Uterus (tissue), 4 donors: ENCODE measurements around the gene GMDS. TPM values are rescaled to one million over a fixed set of nuclear protein-coding genes. Genes with fewer than 3 reads are reported as not detected.

Experiments
- DNase-seq, 2 donors: peaks; one replicate each; pipeline ENCODE4 v3.0.0-alpha.2; 2019 to 2020
- H3K27ac ChIP-seq, 2 donors: fragments of 200-600 bp; sonication (generic); 1 replicate in 1 of 2; 2 replicates in 1 of 2; pipeline ENCODE4 v1.5.1; 2016 to 2018
- H3K27me3 ChIP-seq, 2 donors: fragments of 200-600 bp; sonication (generic); one replicate each; pipeline ENCODE4 v1.5.1; 2018 to 2019; ENCODE audit warnings: control low read depth in 1 of 2
- H3K36me3 ChIP-seq, 2 donors: fragments of 200-600 bp; sonication (generic); one replicate each; pipeline ENCODE4 v1.5.1; 2019; ENCODE audit warnings: control low read depth in 1 of 2
- H3K4me1 ChIP-seq, 2 donors: fragments of 200-600 bp; sonication (generic); one replicate each; pipeline ENCODE4 v1.5.1; 2018 to 2019; ENCODE audit warnings: control low read depth in 1 of 2
- H3K4me3 ChIP-seq, 2 donors: fragments of 200-600 bp; sonication (generic); 1 replicate in 1 of 2; 2 replicates in 1 of 2; pipeline ENCODE4 v1.5.1; 2018 to 2019; ENCODE audit warnings: mild to moderate bottlenecking in 1 of 2
- H3K9me3 ChIP-seq, 2 donors: fragments of 200-600 bp; sonication (generic); one replicate each; pipeline ENCODE4 v1.5.1; 2019; ENCODE audit warnings: control low read depth in 1 of 2
- POLR2A ChIP-seq, 2 donors: fragments of 450-650 bp; IDR thresholded peaks; one replicate each; pipeline ENCODE4 v1.6.1; 2016; ENCODE audit warnings: antibody characterized with exemption in 2 of 2, mild to moderate bottlenecking in 1 of 2, moderate library complexity in 1 of 2
- intact Hi-C: fragments of 100-400 bp; cut with DNase I; formaldehyde crosslinking; loops from one replicate; pipeline ENCODE4 v1.15.1; 2023; ENCODE audit warnings: low total_unique reads
- total RNA-seq, 4 donors: library from RNA; depleted of rRNA in 3 of 4; stranded (reverse); fragments of >200 nt in 3 of 4; gene quantifications; one replicate each; pipeline versions ENCODE4 v1.1.0 to v1.2.4, GENCODE V29; 2014 to 2023
- TF ChIP-seq, protein P1 (sequence below), 4 experiments: fragments of 200-600 bp in 2 of 4; fragments of 450-650 bp in 2 of 4; sonication (generic) in 2 of 4; IDR thresholded peaks; one replicate each; pipeline ENCODE4 v1.5.1; 2016 to 2019; ENCODE audit warnings: antibody characterized with exemption in 4 of 4, mild to moderate bottlenecking in 2 of 4, moderate library complexity in 1 of 4
- donor health status: DM: yes; HTN: yes; CAD: no.

Gene GMDS
- total RNA-seq, 4 donors from 2014 or later, result 5.3 to 17.4 (median 12.9) TPM

DNA sequence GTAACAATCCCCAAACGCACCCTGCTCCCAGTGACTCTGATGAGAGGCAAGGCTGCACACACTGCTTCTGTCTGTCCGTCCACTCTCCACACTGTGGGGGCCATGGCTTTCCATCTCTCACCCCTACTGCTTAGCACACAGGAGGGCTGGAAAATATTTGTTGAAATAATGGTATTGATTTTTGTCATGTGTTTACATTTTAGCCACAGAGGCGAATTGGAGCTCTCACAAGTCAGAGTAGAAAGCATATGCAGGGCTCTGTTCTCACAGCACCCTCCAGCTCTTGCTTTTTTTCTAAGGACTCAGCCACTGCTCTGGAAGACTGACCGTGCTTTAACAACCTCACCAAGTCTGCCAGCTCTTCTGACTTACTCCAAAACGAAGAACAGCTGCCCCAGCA lies 273.8 kb downstream of the GMDS start:
- Histone ChIP-seq H3K4me3 (no peak overlapping the region), H3K36me3 (no peaks in the 10 kb centered on the region), H3K27me3 (no peaks in the 10 kb centered on the region), H3K27ac (no peak overlapping the region), H3K9me3 (no peaks in the 10 kb centered on the region), H3K4me1 (no peaks in the 10 kb centered on the region)
- TF ChIP-seq, protein P1, sequence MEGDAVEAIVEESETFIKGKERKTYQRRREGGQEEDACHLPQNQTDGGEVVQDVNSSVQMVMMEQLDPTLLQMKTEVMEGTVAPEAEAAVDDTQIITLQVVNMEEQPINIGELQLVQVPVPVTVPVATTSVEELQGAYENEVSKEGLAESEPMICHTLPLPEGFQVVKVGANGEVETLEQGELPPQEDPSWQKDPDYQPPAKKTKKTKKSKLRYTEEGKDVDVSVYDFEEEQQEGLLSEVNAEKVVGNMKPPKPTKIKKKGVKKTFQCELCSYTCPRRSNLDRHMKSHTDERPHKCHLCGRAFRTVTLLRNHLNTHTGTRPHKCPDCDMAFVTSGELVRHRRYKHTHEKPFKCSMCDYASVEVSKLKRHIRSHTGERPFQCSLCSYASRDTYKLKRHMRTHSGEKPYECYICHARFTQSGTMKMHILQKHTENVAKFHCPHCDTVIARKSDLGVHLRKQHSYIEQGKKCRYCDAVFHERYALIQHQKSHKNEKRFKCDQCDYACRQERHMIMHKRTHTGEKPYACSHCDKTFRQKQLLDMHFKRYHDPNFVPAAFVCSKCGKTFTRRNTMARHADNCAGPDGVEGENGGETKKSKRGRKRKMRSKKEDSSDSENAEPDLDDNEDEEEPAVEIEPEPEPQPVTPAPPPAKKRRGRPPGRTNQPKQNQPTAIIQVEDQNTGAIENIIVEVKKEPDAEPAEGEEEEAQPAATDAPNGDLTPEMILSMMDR (IDR thresholded peaks at IDR 0.05), result no peak
- no peak for DNase-seq
- intact Hi-C loops, result no loop called here

DNA sequence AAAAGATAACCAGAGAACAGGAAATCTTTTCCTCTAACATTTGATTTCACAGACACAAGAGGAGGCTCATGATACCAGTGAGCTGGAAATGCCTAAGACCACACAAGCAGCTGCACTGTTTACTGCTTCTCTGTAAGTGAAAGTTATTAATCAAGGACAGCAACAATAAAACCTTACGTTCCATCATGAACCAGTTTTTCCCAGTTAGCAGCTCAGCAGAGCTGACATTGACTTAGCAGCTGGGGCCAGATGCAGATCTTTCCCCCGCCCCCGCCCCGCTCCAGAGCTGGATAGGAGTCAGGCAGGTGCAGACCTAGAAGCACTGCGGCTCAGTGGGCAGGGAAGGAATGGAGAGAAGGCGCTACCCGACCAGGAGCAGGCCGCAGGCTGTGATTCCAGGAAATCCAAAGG lies 275.2 kb downstream of the GMDS start:
- TF ChIP-seq, protein P1 (IDR thresholded peaks at IDR 0.05), result no peak
- TF ChIP-seq POLR2A (IDR thresholded peaks at IDR 0.05), result no peak
- Histone ChIP-seq H3K9me3 (no peaks in the 10 kb centered on the region), H3K4me3 (no peak overlapping the region), H3K27ac (no peak overlapping the region), H3K4me1 (no peaks in the 10 kb centered on the region), H3K27me3 (no peaks in the 10 kb centered on the region), H3K36me3 (no peaks in the 10 kb centered on the region)
- intact Hi-C loops, result no loop called here
- DNase-seq, result no peak

DNA sequence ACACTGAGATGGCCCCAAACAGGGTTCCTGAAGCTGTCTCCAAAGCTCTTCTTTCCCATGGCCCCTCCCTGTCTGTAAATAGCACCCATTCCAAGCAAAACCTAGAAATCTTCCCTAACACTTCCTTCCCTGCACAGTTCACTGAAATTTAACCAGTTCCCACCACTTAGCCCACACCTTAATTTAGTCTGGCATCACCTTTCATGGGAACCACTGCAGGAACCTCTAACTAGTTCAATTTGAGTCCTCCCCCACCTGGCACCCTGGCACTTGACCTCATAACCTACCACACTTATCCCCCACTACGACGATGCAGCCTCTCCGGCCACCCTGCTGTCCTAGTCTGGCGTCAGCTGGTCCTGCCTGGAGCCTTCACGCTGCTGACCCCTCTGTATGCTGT lies 278.7 kb downstream of the GMDS start:
- no peak for TF ChIP-seq POLR2A (IDR thresholded peaks at IDR 0.05)
- TF ChIP-seq, protein P1 (IDR thresholded peaks at IDR 0.05), result no peak
- no peaks in the 10 kb centered on the region for H3K9me3 ChIP-seq
- H3K27ac ChIP-seq, result no peak overlapping the region
- DNase-seq, result no peak
- H3K27me3 ChIP-seq, result no peaks in the 10 kb centered on the region
- no peaks in the 10 kb centered on the region for H3K4me1 ChIP-seq
- no peaks in the 10 kb centered on the region for H3K36me3 ChIP-seq
- intact Hi-C loops, result no loop called here
- no peak overlapping the region for H3K4me3 ChIP-seq

DNA sequence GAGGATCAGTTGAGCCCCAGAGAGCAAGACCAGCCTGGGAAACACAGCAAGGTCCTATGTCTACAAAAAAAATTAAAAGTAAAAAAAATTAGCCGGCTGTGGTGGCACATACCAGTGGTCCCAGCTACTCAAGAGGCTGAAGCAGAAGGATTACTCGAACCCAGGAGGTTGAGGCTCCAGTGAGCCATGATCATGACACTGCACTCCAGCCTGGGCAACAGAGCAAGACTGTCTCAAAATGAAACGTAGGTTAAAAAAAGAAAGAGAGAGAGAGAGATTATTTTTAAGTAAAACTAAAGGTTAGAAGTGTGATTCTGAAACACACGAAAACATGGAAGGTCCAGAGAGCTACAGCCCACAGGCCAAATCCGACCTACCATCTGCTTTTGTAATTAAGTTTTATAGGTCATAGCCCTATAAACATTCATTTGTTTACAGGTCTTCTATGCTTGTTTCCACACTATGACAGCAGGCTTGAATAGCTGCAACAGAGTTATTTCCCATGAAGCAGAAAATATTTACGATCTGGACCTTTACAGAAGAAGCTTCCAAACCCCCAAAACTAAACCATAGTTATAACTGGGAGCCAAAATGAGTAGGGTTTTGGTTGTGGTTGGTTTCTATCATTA lies 279.7 kb downstream of the GMDS start:
- no peaks in the 10 kb centered on the region for H3K9me3 ChIP-seq
- no peak for DNase-seq
- H3K36me3 ChIP-seq, result no peaks in the 10 kb centered on the region
- no peak overlapping the region for H3K4me3 ChIP-seq
- intact Hi-C loops, result no loop called here
- H3K4me1 ChIP-seq, result no peaks in the 10 kb centered on the region
- no peak overlapping the region for H3K27ac ChIP-seq
- H3K27me3 ChIP-seq, result no peaks in the 10 kb centered on the region
- TF ChIP-seq, protein P1 (IDR thresholded peaks at IDR 0.05), result no peak
- no peak for TF ChIP-seq POLR2A (IDR thresholded peaks at IDR 0.05)

DNA sequence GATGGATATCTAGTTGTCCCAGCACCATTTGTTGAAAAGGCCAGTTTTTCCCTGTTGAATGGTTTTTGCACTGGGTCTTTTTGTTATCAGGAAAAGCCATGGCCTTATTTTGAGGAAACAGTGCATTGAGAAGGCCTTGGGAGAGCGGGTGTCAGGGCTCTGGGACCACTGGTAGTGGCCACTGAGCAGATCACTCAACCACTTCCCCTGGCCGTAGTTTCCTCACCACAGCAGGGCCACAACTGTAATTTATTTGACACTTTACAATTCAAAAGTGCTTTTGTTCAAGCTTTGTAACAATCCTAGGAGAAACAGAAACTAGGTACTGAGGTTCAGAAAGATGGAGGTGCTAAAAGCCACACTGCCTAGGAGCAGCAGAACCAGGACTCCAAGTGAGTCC lies 281.8 kb downstream of the GMDS start:
- DNase-seq, result no peak
- H3K4me3 ChIP-seq, result no peak overlapping the region
- no peak overlapping the region for H3K27ac ChIP-seq
- H3K4me1 ChIP-seq, result no peaks in the 10 kb centered on the region
- H3K36me3 ChIP-seq, result no peaks in the 10 kb centered on the region
- intact Hi-C loops, result no loop called here
- no peaks in the 10 kb centered on the region for H3K27me3 ChIP-seq
- TF ChIP-seq, protein P1 (IDR thresholded peaks at IDR 0.05), result no peak
- no peak for TF ChIP-seq POLR2A (IDR thresholded peaks at IDR 0.05)
- H3K9me3 ChIP-seq, result no peaks in the 10 kb centered on the region
